Stimulated activated naive CD8-positive, alpha-beta T cell treated with anti-CD3 and anti-CD28 coated beads, Interleukin-15, amount 100 ng/mL, for 72 hours (primary cell): ENCODE data around the gene NCAM1.

Source experiments
- ATAC-seq: fragments of 150-1000 bp; cut with Tn5 transposase; 2 replicates; pipeline ENCODE4 v1.10.0; 2021; ENCODE audit warnings: mild to moderate bottlenecking, moderate library complexity
- DNase-seq, 2 donors: peaks; one replicate each; pipeline ENCODE4 v3.0.0; 2021 to 2022
- H3K27ac Mint-ChIP-seq, 2 donors: one replicate each; pipeline ENCODE4 v1.8.0; 2022; ENCODE audit warnings: mild to moderate bottlenecking in 2 of 2, mixed read lengths in 2 of 2, moderate library complexity in 2 of 2
- H3K27me3 Mint-ChIP-seq: one replicate; pipeline ENCODE4 v1.8.0; 2022; ENCODE audit warnings: mixed read lengths
- H3K4me1 Mint-ChIP-seq: one replicate; pipeline ENCODE4 v1.8.0; 2022; ENCODE audit warnings: mild to moderate bottlenecking, mixed read lengths
- H3K4me3 Mint-ChIP-seq, 2 donors: one replicate each; pipeline ENCODE4 v1.8.0; 2022; ENCODE audit warnings: mild to moderate bottlenecking in 2 of 2, mixed read lengths in 2 of 2, moderate library complexity in 1 of 2
- H3K9me3 Mint-ChIP-seq, 2 donors: one replicate each; pipeline ENCODE4 v1.8.0; 2022; ENCODE audit warnings: mixed read lengths in 2 of 2

Gene NCAM1

GRCh38 chr11:113173126-113173525 is 211.9 kb downstream of the NCAM1 start:
- no peaks in the 10 kb centered on the region for H3K9me3 Mint-ChIP-seq
- H3K4me3 Mint-ChIP-seq: no peak overlapping the region
- no peaks in the 10 kb centered on the region for H3K4me1 Mint-ChIP-seq
- H3K27ac Mint-ChIP-seq: no peak overlapping the region
- DNase-seq (no peak), ATAC-seq (no peak)
- H3K27me3 Mint-ChIP-seq: peaks cover 23% of the 10 kb centered on the region

GRCh38 chr11:113174882-113175281 is 213.7 kb downstream of the NCAM1 start:
- ATAC-seq (no peak), DNase-seq (no peak)
- Mint-ChIP-seq H3K27me3 (peaks cover 34% of the 10 kb centered on the region), H3K27ac (no peak overlapping the region), H3K9me3 (no peaks in the 10 kb centered on the region), H3K4me1 (no peaks in the 10 kb centered on the region), H3K4me3 (no peak overlapping the region)

GRCh38 chr11:113176599-113177360 is 215.6 kb downstream of the NCAM1 start:
- Mint-ChIP-seq H3K9me3 (no peaks in the 10 kb centered on the region), H3K4me3 (no peak overlapping the region), H3K4me1 (no peaks in the 10 kb centered on the region), H3K27ac (no peak overlapping the region), H3K27me3 (peaks cover 35% of the 10 kb centered on the region)
- ATAC-seq (no peak), DNase-seq (no peak)

GRCh38 chr11:113177671-113178070 is 216.5 kb downstream of the NCAM1 start:
- Mint-ChIP-seq H3K4me3 (no peak overlapping the region), H3K27ac (no peak overlapping the region), H3K4me1 (no peaks in the 10 kb centered on the region), H3K9me3 (no peaks in the 10 kb centered on the region), H3K27me3 (peaks cover 43% of the 10 kb centered on the region)
- DNase-seq (no peak), ATAC-seq (no peak)

- Mint-ChIP-seq H3K27me3 (peaks cover 45% of the 10 kb centered on the region), H3K27ac (no peak overlapping the region), H3K9me3 (no peaks in the 10 kb centered on the region), H3K4me3 (no peak overlapping the region), H3K4me1 (no peaks in the 10 kb centered on the region)
- no peak for DNase-seq
- no peak for ATAC-seq
These were observed 217.3 kb downstream of the NCAM1 start for GRCh38 chr11:113178381-113179070.

- Mint-ChIP-seq H3K27me3 (peaks cover 45% of the 10 kb centered on the region), H3K27ac (no peak overlapping the region), H3K4me1 (no peaks in the 10 kb centered on the region), H3K9me3 (no peaks in the 10 kb centered on the region), H3K4me3 (no peak overlapping the region)
- ATAC-seq (no peak), DNase-seq (no peak)
These were observed 218.0 kb downstream of the NCAM1 start for GRCh38 chr11:113179181-113179704.

- no peak overlapping the region for H3K4me3 Mint-ChIP-seq
- H3K4me1 Mint-ChIP-seq: no peaks in the 10 kb centered on the region
- H3K27ac Mint-ChIP-seq: no peak overlapping the region
- DNase-seq (no peak), ATAC-seq (no peak)
- H3K9me3 Mint-ChIP-seq: no peaks in the 10 kb centered on the region
- peaks cover 34% of the 10 kb centered on the region for H3K27me3 Mint-ChIP-seq
These were observed 219.9 kb downstream of the NCAM1 start for GRCh38 chr11:113181094-113181493.

- Mint-ChIP-seq H3K4me3 (no peak overlapping the region), H3K27ac (no peak overlapping the region), H3K4me1 (no peaks in the 10 kb centered on the region), H3K9me3 (no peaks in the 10 kb centered on the region), H3K27me3 (peaks cover 34% of the 10 kb centered on the region)
- ATAC-seq: no peak
- DNase-seq: no peak
These were observed 221.1 kb downstream of the NCAM1 start for GRCh38 chr11:113182288-113182687.

GRCh38 chr11:113184498-113184897 is 223.3 kb downstream of the NCAM1 start:
- DNase-seq: no peak

GRCh38 chr11:113188371-113188834 is 227.2 kb downstream of the NCAM1 start:
- Mint-ChIP-seq H3K4me1 (no peaks in the 10 kb centered on the region), H3K27ac (no peak overlapping the region), H3K27me3 (peaks cover 24% of the 10 kb centered on the region), H3K4me3 (no peak overlapping the region), H3K9me3 (no peaks in the 10 kb centered on the region)
- ATAC-seq (no peak), DNase-seq (no peak)

More at GRCh38 chr11:113184498-113184897, 223.3 kb downstream of the NCAM1 start:
- Mint-ChIP-seq H3K4me3 (no peak overlapping the region), H3K27me3 (peaks cover 35% of the 10 kb centered on the region), H3K4me1 (no peaks in the 10 kb centered on the region), H3K27ac (no peak overlapping the region), H3K9me3 (no peaks in the 10 kb centered on the region)
- no peak for ATAC-seq

GRCh38 chr11:113189909-113190667 is 228.9 kb downstream of the NCAM1 start:
- H3K27ac Mint-ChIP-seq: no peak overlapping the region
- no peaks in the 10 kb centered on the region for H3K9me3 Mint-ChIP-seq
- peaks cover 28% of the 10 kb centered on the region for H3K27me3 Mint-ChIP-seq
- H3K4me1 Mint-ChIP-seq: no peaks in the 10 kb centered on the region
- ATAC-seq (no peak), DNase-seq (no peak)
- no peak overlapping the region for H3K4me3 Mint-ChIP-seq

GRCh38 chr11:113192121-113192925 is 231.1 kb downstream of the NCAM1 start:
- Mint-ChIP-seq H3K27me3 (peaks cover 29% of the 10 kb centered on the region), H3K9me3 (no peaks in the 10 kb centered on the region), H3K4me1 (no peaks in the 10 kb centered on the region), H3K4me3 (no peak overlapping the region), H3K27ac (peak overlapping the region in 1 of 2 donors; percentile 59)
- DNase-seq: no peak
- ATAC-seq: no peak

GRCh38 chr11:113193016-113193415 is 231.8 kb downstream of the NCAM1 start:
- ATAC-seq (no peak), DNase-seq (no peak)
- peak overlapping the region in 1 of 2 donors; percentile 84 for H3K27ac Mint-ChIP-seq
- no peaks in the 10 kb centered on the region for H3K9me3 Mint-ChIP-seq
- no peak overlapping the region for H3K4me3 Mint-ChIP-seq
- H3K27me3 Mint-ChIP-seq: peaks cover 22% of the 10 kb centered on the region
- H3K4me1 Mint-ChIP-seq: no peaks in the 10 kb centered on the region

- Mint-ChIP-seq H3K27ac (no peak overlapping the region), H3K9me3 (no peaks in the 10 kb centered on the region), H3K4me1 (no peaks in the 10 kb centered on the region), H3K4me3 (no peak overlapping the region), H3K27me3 (peaks cover 18% of the 10 kb centered on the region)
- DNase-seq (no peak), ATAC-seq (no peak)
These were observed 232.7 kb downstream of the NCAM1 start for GRCh38 chr11:113193946-113194345.

GRCh38 chr11:113195728-113196127 is 234.5 kb downstream of the NCAM1 start:
- H3K4me3 Mint-ChIP-seq: no peak overlapping the region
- DNase-seq: no peak
- ATAC-seq: no peak
- H3K9me3 Mint-ChIP-seq: no peaks in the 10 kb centered on the region
- peaks cover 25% of the 10 kb centered on the region for H3K27me3 Mint-ChIP-seq
- no peaks in the 10 kb centered on the region for H3K4me1 Mint-ChIP-seq
- no peak overlapping the region for H3K27ac Mint-ChIP-seq
